Tibial nerve (tissue), 4 donors: Measurements from ENCODE around the gene CROCC2. TPM values are rescaled to one million over a fixed set of nuclear protein-coding genes. Genes with fewer than 3 reads are reported as not detected.

Experiments
- DNase-seq, 2 donors: peaks; one replicate each; pipeline ENCODE4 v3.0.0-alpha.2; 2019; ENCODE audit warnings: low spot score in 2 of 2
- H3K27ac ChIP-seq, 4 donors: fragments of 200-600 bp; sonication (generic) in 3 of 4; one replicate each; pipeline ENCODE4 v1.5.1; 2017 to 2019; ENCODE audit warnings: mild to moderate bottlenecking in 1 of 4
- H3K27me3 ChIP-seq, 2 donors: fragments of 200-600 bp; sonication (generic) in 1 of 2; one replicate each; pipeline versions ENCODE4 v1.5.1 to v1.6.0; 2017 to 2019
- H3K36me3 ChIP-seq, 3 donors: fragments of 200-600 bp; sonication (generic); one replicate each; pipeline ENCODE4 v1.5.1; 2018 to 2019
- H3K4me1 ChIP-seq, 4 donors: fragments of 200-600 bp; sonication (generic) in 3 of 4; one replicate each; pipeline ENCODE4 v1.5.1; 2017 to 2019
- H3K4me3 ChIP-seq, 4 donors: fragments of 200-600 bp; sonication (generic) in 3 of 4; one replicate each; pipeline ENCODE4 v1.5.1; 2017 to 2019; ENCODE audit warnings: mild to moderate bottlenecking in 1 of 4, moderate library complexity in 1 of 4
- H3K9me3 ChIP-seq, 4 donors: fragments of 200-600 bp; sonication (generic) in 3 of 4; one replicate each; pipeline ENCODE4 v1.5.1; 2017 to 2019
- CTCF ChIP-seq, 5 experiments: fragments of 200-600 bp in 3 of 5; fragments of 450-650 bp in 2 of 5; sonication (generic) in 3 of 5; IDR thresholded peaks; one replicate each; pipeline ENCODE4 v1.5.1; 2016 to 2019; ENCODE audit warnings: antibody characterized with exemption in 5 of 5, mild to moderate bottlenecking in 3 of 5, moderate library complexity in 2 of 5
- EP300 ChIP-seq, 2 donors: sonication (generic); formaldehyde crosslinking; IDR thresholded peaks; one replicate each; pipeline ENCODE4 v1.6.1; 2017; ENCODE audit warnings: antibody characterized with exemption in 2 of 2, mild to moderate bottlenecking in 1 of 2
- POLR2A ChIP-seq, 2 donors: fragments of 450-650 bp; IDR thresholded peaks; one replicate each; pipeline ENCODE4 v1.6.1; 2017; ENCODE audit warnings: antibody characterized with exemption in 2 of 2, mild to moderate bottlenecking in 2 of 2, moderate library complexity in 2 of 2
- WGBS, 2 donors: methylation state at CpG; one replicate each; pipeline ENCODE4 v1.1.5; 2018; 5-methylcytosine and 5-hydroxymethylcytosine counted together
- total RNA-seq, 4 donors: library from RNA; depleted of rRNA; stranded (reverse); fragments of >200 nt; gene quantifications; one replicate each; pipeline ENCODE4 v1.1.0, GENCODE V29; 2016

The CROCC2 gene
- total RNA-seq, 4 donors from 2014 or later: 0.44 to 1.2 TPM; not detected in 2

GRCh38 chr2:241040081-241040803 lies 134.1 kb downstream of the CROCC2 start:
- H3K9me3 ChIP-seq: peaks cover 0 to 13% (median 0%) of the 10 kb centered on the region in 4 donors
- no peak for DNase-seq
- H3K27me3 ChIP-seq: peaks cover 0 to 5% of the 10 kb centered on the region in 2 donors
- WGBS, 2 donors: 94 to 96% methylated on average over 13 of the region's 13 CpGs
- peaks cover 0 to 79% (median 0%) of the 10 kb centered on the region in 3 donors for H3K36me3 ChIP-seq
- H3K4me1 ChIP-seq: peaks cover 0 to 16% (median 1%) of the 10 kb centered on the region in 4 donors
- no peak for TF ChIP-seq EP300 (IDR thresholded peaks at IDR 0.05)
- no peak for TF ChIP-seq CTCF (IDR thresholded peaks at IDR 0.05)
- no peak for TF ChIP-seq POLR2A (IDR thresholded peaks at IDR 0.05)
- no peak overlapping the region for H3K27ac ChIP-seq
- H3K4me3 ChIP-seq: no peak overlapping the region

DNA sequence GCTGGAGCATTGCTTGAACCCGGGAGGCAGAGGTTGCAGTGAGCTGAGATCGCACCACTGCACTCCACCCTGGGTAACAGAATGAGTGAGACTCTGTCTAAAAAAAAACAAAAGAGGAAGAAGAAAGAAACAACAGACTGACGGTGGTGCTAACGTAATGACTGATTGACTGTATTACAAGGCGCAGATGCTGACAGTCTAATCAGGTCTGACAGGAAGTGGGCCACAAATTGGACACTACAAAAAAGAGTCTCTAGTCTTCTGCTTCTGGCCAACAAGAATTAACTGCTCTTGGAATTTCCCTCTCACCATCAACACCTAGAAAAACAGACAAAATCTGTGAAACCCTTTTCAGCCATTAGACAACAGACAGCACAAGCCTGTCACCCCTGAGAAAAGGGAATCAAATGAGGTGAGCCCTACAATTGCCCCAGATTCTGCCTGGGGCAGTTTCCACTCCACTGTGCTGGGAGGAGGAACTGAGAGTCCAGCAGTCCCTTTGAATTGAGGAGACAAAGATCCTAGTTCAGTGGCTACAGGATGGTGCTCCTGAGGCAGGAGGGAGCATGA lies 135.5 kb downstream of the CROCC2 start:
- Histone ChIP-seq H3K4me3 (no peak overlapping the region), H3K27ac (peak overlapping the region in 1 of 4 donors; percentile 29), H3K27me3 (peaks cover 0 to 2% of the 10 kb centered on the region in 2 donors), H3K36me3 (peaks cover 0 to 85% (median 0%) of the 10 kb centered on the region in 3 donors), H3K4me1 (peaks cover 0 to 3% (median 0%) of the 10 kb centered on the region in 4 donors), H3K9me3 (peaks cover 0 to 21% (median 0%) of the 10 kb centered on the region in 4 donors)
- peak in 1 of 2 donors; percentile 2 for DNase-seq
- 60 to 66% methylated on average over 5 of the region's 5 CpGs for WGBS, 2 donors
- TF ChIP-seq POLR2A (IDR thresholded peaks at IDR 0.05): no peak

Other genes with a start within 250 kb of the CROCC2 start
- gene AQP12B, start 223.5 kb upstream of the CROCC2 start, total RNA-seq: under 1 TPM in 1 of 4 donors, not detected in 3; 0.22 TPM
- gene AQP12A, start 214.5 kb upstream of the CROCC2 start, total RNA-seq: 1 to 10 TPM in 1 of 4 donors, not detected in 3; 1.2 TPM
- 10 to 100 TPM; 31.9 to 82.2 (median 45.3) TPM for gene KIF1A, start 86.1 kb upstream of the CROCC2 start, total RNA-seq
- gene AGXT, start 37.5 kb upstream of the CROCC2 start, total RNA-seq: under 1 TPM in 1 of 4 donors, not detected in 3; 0.30 TPM
- gene MAB21L4, start 10.2 kb upstream of the CROCC2 start, total RNA-seq: not detected
- 100 to 1,000 TPM; 116 to 226 (median 141) TPM for gene SNED1, start 92.3 kb downstream of the CROCC2 start, total RNA-seq
- 10 to 100 TPM; 28.9 to 60.5 (median 38.9) TPM for gene MTERF4, start 196.0 kb downstream of the CROCC2 start, total RNA-seq
- gene PASK, start 243.1 kb downstream of the CROCC2 start, total RNA-seq: 1 to 10 TPM; 4.1 to 8.1 (median 5.9) TPM
- 10 to 100 TPM; 29.5 to 53.8 (median 38.1) TPM for gene PPP1R7, start 244.1 kb downstream of the CROCC2 start, total RNA-seq